ENCODE measurements around the gene ABLIM3. TPM values are rescaled to one million over a fixed set of nuclear protein-coding genes. Genes with fewer than 3 reads are reported as not detected.

Gene ABLIM3
- total RNA-seq, 4 donors from 2014 or later = 4.2 to 6.5 (median 4.7) TPM

DNA sequence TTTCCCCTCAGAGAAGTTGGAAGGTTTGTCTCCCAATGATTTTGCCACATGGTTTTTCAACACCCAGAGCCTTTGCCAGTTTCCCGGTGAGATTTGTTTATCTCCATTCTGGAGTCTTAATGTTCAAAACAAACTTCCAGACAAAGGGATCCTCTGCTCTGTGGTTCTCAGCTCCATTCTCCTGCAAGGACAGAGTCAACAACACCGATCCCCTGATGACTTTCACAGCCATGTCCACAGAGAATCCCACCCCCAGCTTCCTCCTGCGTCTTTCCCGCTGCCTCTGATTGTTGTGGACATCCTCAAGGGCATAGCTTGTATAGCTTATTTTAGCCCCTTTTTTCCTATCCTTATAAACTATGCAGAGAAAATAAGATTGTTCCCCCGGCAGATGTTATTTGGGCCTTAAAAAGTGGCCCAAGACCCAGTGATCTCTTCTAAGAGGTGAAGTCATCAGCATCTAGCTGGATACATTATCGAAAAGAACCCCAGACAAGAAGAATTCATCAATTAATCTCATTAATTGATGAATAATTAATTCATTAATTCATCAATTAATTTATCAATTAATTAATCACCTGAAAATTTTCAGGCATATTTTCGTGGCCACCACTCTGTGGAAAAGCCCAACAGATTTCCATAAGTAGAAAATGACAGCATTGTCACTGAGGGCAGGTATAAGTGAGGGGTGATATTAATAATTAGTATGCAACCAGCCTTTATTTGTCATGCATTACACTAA, 2.9 kb upstream of the ABLIM3 start:
- 65 to 84% methylated on average over 6 to 7 of the region's 7 CpGs for WGBS, 2 donors (ENCODE audit: low coverage in 1 of 2)
- Histone ChIP-seq H3K36me3 (no peaks in the 10 kb centered on the region), H3K27ac (no peak overlapping the region), H3K4me1 (peaks cover 0 to 7% (median 4%) of the 10 kb centered on the region in 4 donors), H3K4me3 (no peak overlapping the region), H3K9me3 (no peaks in the 10 kb centered on the region), H3K27me3 (peaks cover 17% of the 10 kb centered on the region)
- intact Hi-C loops (cut with DNase I; ENCODE audit: low total_unique reads) = no loop called here
- DNase-seq = no peak
- TF ChIP-seq EP300 (IDR thresholded peaks at IDR 0.05; ENCODE audit: low read depth) (no peak), POLR2A (IDR thresholded peaks at IDR 0.05) (no peak), POLR2AphosphoS5 (IDR thresholded peaks at IDR 0.05) (no peak)
- TF ChIP-seq, protein P1, sequence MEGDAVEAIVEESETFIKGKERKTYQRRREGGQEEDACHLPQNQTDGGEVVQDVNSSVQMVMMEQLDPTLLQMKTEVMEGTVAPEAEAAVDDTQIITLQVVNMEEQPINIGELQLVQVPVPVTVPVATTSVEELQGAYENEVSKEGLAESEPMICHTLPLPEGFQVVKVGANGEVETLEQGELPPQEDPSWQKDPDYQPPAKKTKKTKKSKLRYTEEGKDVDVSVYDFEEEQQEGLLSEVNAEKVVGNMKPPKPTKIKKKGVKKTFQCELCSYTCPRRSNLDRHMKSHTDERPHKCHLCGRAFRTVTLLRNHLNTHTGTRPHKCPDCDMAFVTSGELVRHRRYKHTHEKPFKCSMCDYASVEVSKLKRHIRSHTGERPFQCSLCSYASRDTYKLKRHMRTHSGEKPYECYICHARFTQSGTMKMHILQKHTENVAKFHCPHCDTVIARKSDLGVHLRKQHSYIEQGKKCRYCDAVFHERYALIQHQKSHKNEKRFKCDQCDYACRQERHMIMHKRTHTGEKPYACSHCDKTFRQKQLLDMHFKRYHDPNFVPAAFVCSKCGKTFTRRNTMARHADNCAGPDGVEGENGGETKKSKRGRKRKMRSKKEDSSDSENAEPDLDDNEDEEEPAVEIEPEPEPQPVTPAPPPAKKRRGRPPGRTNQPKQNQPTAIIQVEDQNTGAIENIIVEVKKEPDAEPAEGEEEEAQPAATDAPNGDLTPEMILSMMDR (IDR thresholded peaks at IDR 0.05) = no peak
- in situ Hi-C loops (cut with MboI; ENCODE audit: low pct_ligation_motif_present in 1 of 4, low pct_unique_long_range_greater_than_20kb in 1 of 4, low sequenced_read_pairs in 3 of 4) = loop anchor here in 2 of 4 donors (25.0 kb wide), 1 partner anchor 99 kb away; no protein-coding TSS in a partner anchor

DNA sequence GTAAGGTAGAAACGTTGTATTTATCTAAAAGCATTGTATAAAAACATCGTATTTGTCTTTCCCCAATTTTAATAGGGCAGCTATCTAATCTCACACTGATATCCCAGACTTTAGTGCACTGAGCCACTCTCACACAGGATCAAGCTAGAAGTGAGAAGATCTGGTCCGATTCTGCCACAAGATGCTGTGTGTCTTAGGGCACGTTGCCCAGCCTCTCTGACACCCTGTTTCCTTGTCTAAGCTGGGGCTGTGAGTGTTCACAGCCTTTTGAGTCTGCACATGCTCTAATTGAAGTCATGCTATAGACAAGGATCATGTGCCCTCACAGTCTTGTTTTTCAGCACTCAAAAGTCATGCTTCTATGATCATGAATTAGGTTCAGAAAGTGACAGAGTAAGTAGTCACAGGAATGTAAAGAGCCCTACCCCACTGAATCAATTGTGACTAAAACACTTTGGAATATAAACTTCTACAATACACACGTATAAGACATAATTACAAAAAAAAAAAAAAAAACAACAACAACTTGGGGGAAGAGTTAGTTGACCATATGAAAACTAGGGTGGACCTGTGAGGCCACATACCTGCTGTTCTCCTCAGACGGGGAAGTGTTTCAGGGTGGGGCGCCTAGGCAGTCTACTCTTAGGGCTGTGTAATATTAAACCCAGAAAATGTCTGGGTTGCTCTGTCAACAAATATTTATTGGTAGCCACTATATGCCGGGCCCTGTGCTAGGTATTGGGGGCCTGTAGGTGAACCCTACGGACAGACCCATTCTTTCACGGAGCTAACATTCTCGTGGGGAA, 893 bp upstream of the ABLIM3 start:
- no peak overlapping the region for H3K27ac ChIP-seq
- H3K27me3 ChIP-seq = peaks cover 17% of the 10 kb centered on the region
- WGBS, 2 donors (ENCODE audit: low coverage in 1 of 2) = 75 to 77% methylated on average over 8 to 11 of the region's 11 CpGs
- TF ChIP-seq, protein P1 (IDR thresholded peaks at IDR 0.05) = no peak
- no peak for TF ChIP-seq POLR2AphosphoS5 (IDR thresholded peaks at IDR 0.05)
- TF ChIP-seq POLR2A (IDR thresholded peaks at IDR 0.05) = no peak
- TF ChIP-seq EP300 (IDR thresholded peaks at IDR 0.05; ENCODE audit: low read depth) = no peak
- peaks cover 0 to 20% (median 6%) of the 10 kb centered on the region in 4 donors for H3K4me1 ChIP-seq
- DNase-seq = no peak
- no peaks in the 10 kb centered on the region for H3K36me3 ChIP-seq
- no peaks in the 10 kb centered on the region for H3K9me3 ChIP-seq
- in situ Hi-C loops (cut with MboI; ENCODE audit: low pct_ligation_motif_present in 1 of 4, low pct_unique_long_range_greater_than_20kb in 1 of 4, low sequenced_read_pairs in 3 of 4) = loop anchor here (10.0 to 25.0 kb wide), 3 partner anchors 94 to 114 kb away; no protein-coding TSS in a partner anchor
- intact Hi-C loops (cut with DNase I; ENCODE audit: low total_unique reads) = loop anchor here (5.0 to 10.0 kb wide), 2 partner anchors 132 to 604 kb away; partner anchors contain the start of gene AFAP1L1
- no peak overlapping the region for H3K4me3 ChIP-seq

DNA sequence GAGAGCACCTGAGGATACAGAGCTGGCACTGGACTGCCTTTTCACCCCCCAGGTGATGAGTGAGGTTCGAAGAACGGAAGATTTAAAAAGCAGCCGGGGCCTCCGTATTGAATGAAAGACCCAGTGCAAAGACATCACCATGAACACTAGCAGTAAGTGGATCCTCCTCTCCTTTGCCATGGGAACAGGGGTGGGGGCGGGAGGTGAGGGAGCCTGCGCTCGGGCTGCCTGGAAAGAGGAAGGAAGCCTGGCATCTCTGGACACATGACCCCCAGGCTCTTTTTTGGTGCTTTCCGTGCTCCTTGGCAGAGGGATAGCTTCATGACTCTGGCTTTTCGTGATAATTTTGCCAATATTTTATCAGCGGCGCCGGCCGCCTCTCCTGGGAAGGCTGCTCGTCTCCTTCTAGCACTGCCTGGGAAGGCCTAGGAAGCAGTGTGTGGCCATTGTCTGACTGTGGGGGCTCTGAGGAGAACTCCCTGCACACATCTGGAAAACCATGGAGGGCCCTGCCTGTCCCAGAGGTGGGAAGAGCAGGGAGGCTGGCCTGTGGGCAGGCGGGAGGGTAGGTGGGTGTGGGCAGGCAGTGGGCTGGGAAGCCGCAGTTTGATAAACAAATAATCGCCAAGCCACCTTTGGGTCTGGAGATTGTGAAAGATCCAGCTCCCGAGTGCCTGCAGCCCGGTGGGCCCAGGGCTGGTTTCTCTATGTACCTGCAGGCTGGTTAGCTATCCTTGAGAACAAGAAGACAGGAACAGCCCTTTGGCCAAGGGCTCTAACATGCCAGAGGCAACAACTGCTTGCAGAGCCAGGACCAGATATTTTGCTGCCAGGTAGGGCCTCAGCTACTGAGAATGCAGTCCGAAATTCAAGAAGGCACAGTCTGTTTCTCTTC, 911 bp downstream of the ABLIM3 start:
- peaks cover 0 to 20% (median 6%) of the 10 kb centered on the region in 4 donors for H3K4me1 ChIP-seq
- intact Hi-C loops (cut with DNase I; ENCODE audit: low total_unique reads) (loop anchor here (5.0 to 10.0 kb wide), 2 partner anchors 130 to 603 kb away; partner anchors contain the start of gene AFAP1L1), in situ Hi-C loops (cut with MboI; ENCODE audit: low pct_ligation_motif_present in 1 of 4, low pct_unique_long_range_greater_than_20kb in 1 of 4, low sequenced_read_pairs in 3 of 4) (loop anchor here (10.0 to 25.0 kb wide), 3 partner anchors 93 to 113 kb away; no protein-coding TSS in a partner anchor)
- H3K36me3 ChIP-seq = no peaks in the 10 kb centered on the region
- no peak for TF ChIP-seq POLR2A (IDR thresholded peaks at IDR 0.05)
- TF ChIP-seq, protein P1 (IDR thresholded peaks at IDR 0.05) = no peak
- TF ChIP-seq EP300 (IDR thresholded peaks at IDR 0.05; ENCODE audit: low read depth) = no peak
- no peak for TF ChIP-seq POLR2AphosphoS5 (IDR thresholded peaks at IDR 0.05)
- H3K9me3 ChIP-seq = no peaks in the 10 kb centered on the region
- peaks cover 9% of the 10 kb centered on the region for H3K27me3 ChIP-seq
- no peak for DNase-seq
- peak overlapping the region in 3 of 4 donors; percentile 34 to 69 (median 58) for H3K4me3 ChIP-seq
- H3K27ac ChIP-seq = peak overlapping the region; percentile 50 to 64 (median 56)
- 50 to 58% methylated on average over 2 to 20 of the region's 20 CpGs for WGBS, 2 donors (ENCODE audit: low coverage in 1 of 2)

Data from transverse colon (tissue), 4 donors.